Activated CD4-positive, CD25-positive, alpha-beta regulatory T cell treated with anti-CD3 and anti-CD28 coated beads, Interleukin-2, amount 50 U/mL, for 72 hours (primary cell): ENCODE measurements around the gene NGRN.
A peak's percentile ranks its signal among the peaks of the same experiment; 100 is the strongest.

Source experiments
- DNase-seq: peaks from one replicate; pipeline ENCODE4 v3.0.0; 2021

NGRN gene, protein sequence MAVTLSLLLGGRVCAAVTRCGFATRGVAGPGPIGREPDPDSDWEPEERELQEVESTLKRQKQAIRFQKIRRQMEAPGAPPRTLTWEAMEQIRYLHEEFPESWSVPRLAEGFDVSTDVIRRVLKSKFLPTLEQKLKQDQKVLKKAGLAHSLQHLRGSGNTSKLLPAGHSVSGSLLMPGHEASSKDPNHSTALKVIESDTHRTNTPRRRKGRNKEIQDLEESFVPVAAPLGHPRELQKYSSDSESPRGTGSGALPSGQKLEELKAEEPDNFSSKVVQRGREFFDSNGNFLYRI

DNA sequence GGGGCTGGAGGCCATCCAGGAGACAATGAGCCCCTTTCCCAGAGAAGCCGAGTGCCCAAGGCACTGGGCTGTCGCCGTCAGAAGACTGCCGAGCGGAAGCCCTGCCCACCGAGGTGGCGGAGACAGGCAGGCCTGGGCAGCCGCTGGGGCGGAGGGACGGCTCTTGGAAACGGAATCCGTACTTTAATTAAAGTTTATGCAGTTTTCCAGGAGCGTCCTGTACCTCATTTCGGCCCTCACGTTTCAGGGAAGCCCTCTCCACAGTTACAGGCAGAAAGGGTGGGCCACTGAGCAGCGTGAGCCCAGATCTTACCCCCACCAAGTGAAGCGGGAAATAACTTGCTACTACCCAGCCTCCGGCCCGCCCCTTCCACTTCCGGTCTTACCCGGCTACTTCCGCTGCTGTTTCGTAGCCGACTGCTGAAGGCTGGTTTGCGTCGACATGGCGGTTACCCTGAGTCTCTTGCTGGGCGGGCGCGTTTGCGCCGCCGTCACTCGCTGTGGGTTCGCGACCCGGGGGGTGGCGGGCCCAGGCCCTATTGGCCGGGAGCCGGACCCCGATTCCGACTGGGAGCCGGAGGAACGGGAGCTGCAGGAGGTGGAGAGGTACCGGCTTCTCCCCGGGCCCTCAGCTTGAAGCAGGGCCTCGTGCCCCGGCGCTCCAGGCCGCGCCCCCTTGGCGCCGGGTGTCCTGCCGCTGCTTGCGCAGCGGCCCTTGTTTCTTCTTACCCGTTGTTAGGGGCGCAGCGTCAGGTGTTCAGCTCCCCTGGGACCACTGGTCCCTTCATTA is at the start of gene NGRN:
NGRN (plus strand) TSS at position 402 of the 790 bp plus-strand sequence; CDS start at position 443, 41 bp downstream.
- peak; percentile 90 for DNase-seq

DNA sequence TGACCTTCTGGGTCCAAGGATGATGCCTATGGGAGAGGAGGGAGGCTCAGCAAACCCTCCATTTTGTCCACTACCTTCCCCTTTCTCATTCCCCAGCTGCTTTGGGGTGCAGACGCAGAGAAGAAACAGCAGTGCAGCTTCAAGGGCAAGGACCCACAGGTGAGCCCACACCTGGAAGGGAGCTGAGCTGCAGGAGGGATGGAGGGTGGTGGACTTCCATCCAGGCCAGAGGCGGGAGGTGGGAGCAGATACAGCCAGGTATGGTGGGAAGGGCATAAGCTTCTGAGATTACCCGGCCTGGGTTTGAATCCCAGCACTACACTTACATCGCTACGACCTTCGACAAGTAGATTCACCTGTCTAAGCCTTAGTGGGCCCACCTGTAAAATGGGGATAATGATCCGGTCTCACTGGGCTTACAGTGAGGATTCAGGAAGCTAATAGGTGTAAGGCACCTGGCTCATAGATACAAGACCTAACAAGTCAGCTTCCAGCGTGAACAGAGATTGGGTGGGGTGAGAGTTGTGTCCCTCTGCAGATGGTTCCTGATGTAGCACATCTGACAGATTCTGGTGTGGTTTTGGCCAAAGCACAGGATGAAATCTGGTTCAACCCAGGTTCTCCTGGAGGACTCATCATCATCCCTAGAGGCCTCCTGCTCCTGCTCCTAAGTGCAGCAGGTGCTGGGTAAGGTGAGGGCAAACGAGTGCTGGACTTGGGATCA is 47.6 kb upstream of the NGRN start:
- no peak for DNase-seq

DNA sequence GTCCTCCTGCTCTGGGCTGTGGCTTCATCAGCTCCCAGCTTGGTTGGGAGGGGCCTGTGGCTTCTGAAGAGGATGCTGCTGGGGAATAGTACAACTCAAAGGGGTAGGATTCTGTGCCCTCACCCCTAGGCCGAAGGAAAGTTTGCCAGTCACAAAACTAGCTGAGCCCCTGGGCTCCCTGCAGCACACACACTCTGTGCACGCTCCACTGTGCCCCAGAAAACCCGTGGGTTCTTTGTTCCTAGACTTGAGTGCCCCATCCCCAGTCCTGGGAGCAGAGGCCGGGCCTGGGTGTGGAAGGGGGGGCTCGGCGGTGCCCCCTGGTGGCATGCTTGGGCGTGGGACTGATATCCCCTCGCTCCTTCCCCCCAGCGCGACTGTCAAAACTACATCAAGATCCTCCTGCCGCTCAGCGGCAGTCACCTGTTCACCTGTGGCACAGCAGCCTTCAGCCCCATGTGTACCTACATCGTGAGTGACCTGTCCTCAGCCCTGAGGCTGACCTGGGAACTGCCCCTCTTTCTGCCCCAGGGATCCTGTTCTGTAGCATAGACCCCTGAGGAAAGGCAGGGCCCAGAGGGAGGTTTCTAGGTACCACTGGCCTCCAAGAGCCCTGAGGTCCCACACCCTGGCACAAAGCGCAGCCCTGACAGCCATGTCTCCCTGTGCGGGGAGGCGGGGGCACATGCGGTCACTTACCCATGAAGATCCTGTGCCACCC is 45.9 kb upstream of the NGRN start:
- peak; percentile 57 for DNase-seq

DNA sequence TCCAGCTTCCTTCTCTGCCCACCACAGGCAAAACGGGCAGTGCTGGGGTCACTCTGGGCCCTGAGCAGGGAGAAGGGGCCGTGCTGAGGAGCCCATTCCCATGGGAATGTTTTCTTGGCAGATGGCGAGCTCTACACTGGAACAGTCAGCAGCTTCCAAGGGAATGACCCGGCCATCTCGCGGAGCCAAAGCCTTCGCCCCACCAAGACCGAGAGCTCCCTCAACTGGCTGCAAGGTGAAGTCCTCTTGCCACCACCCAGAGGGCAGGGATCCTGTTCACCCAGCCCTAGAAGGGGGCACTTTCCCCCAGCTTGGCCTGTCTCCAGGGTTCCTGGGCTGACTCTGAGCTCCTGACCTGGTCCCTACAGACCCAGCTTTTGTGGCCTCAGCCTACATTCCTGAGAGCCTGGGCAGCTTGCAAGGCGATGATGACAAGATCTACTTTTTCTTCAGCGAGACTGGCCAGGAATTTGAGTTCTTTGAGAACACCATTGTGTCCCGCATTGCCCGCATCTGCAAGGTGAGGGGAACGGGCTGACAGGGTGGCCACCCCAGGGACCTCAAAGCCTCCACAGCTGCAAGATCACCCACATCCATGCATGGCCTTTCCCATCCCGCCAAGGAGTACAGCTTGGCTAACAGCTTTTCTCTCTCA is 44.1 kb upstream of the NGRN start:
- DNase-seq = no peak

DNA sequence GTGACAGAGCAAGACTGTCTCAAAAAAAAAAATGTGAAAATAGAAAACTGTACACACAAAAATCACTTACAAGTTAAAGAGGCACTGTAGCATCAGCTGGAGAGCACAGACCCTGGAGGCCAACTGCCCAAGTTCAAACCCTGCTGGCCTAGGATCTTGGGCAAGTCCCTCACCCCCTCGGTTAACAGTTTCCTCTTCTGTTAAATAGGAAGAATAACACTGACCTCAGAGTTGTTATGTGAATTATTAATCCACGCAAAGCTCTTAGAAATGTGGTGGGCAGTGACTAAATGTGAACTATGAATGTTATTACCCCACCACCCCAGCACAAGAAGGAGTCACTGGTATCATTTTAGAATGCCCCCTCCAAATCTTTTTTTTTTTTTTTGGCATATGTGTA is 42.9 kb upstream of the NGRN start:
- no peak for DNase-seq

DNA sequence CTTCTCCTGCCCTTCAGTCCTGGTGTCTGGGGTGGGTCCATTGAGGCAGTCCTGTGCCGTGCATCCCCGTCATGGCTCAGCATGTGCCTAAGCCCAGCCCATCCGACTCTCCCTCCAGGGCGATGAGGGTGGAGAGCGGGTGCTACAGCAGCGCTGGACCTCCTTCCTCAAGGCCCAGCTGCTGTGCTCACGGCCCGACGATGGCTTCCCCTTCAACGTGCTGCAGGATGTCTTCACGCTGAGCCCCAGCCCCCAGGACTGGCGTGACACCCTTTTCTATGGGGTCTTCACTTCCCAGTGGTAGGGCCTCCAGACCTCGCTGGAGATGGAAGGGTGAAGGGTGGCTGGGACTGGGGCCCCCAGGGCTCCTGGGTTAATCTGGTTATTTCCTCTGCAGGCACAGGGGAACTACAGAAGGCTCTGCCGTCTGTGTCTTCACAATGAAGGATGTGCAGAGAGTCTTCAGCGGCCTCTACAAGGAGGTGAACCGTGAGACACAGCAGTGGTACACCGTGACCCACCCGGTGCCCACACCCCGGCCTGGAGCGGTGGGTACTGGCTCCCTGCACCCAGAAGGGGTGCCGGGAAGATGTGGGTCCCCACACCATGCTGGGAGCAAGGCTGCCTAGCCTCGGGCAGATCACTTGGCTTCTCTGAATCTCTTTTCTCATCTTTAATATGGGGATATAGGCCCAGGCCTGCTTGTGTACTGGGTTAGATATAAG is 41.9 kb upstream of the NGRN start:
- DNase-seq = no peak

DNA sequence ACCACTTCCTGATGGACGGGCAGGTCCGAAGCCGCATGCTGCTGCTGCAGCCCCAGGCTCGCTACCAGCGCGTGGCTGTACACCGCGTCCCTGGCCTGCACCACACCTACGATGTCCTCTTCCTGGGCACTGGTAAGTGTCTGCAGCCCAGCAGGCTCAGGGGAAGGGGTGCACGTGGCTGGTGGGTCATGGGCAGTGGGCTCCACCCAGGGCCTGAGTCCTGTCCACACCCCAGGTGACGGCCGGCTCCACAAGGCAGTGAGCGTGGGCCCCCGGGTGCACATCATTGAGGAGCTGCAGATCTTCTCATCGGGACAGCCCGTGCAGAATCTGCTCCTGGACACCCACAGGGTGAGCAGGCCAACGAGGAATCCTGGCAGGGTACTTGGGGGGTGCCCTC is 40.4 kb upstream of the NGRN start:
- DNase-seq = no peak

DNA sequence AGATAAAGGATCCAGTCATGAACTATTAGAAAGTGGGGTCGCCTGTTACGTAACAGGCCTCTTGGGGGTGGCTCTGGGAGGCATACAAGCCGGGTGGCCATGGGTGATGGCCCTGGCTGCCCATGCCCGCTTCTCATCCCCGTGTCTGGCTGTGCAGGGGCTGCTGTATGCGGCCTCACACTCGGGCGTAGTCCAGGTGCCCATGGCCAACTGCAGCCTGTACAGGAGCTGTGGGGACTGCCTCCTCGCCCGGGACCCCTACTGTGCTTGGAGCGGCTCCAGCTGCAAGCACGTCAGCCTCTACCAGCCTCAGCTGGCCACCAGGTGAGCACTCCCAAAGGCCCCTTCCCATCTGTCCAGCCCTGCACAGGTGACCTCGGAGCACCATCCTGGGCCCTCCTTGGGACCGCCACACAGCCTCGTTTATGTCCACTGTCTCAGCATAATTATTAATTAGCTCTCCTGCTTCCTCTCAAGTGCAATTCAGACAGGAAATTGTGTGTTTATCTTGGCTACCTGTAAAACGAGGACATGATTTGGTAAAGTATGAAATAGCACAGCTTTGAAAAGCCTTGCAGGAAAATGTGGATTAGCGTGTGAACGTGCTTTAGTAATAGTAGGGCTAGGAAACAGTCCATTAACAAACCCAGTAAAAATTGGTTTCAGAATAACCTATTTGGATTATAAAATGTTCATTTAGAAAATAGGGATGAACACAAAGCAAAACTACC is 39.8 kb upstream of the NGRN start:
- DNase-seq = no peak

DNA sequence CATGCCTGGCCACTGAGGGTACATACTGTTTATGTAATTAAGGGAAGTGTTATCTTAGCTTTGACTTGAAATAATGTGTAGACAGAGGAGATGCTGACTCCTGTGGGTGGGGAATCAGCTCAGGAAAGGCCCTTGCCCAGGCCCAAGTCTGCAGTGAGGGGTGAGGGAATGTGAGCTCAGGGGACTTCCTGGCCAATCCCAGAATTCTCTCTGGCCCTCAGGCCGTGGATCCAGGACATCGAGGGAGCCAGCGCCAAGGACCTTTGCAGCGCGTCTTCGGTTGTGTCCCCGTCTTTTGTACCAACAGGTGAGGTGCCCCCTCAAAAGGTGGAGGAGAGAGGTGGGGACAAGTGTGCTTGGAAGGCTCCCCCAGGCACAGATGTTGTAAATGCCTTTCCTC is 38.1 kb upstream of the NGRN start:
- no peak for DNase-seq

DNA sequence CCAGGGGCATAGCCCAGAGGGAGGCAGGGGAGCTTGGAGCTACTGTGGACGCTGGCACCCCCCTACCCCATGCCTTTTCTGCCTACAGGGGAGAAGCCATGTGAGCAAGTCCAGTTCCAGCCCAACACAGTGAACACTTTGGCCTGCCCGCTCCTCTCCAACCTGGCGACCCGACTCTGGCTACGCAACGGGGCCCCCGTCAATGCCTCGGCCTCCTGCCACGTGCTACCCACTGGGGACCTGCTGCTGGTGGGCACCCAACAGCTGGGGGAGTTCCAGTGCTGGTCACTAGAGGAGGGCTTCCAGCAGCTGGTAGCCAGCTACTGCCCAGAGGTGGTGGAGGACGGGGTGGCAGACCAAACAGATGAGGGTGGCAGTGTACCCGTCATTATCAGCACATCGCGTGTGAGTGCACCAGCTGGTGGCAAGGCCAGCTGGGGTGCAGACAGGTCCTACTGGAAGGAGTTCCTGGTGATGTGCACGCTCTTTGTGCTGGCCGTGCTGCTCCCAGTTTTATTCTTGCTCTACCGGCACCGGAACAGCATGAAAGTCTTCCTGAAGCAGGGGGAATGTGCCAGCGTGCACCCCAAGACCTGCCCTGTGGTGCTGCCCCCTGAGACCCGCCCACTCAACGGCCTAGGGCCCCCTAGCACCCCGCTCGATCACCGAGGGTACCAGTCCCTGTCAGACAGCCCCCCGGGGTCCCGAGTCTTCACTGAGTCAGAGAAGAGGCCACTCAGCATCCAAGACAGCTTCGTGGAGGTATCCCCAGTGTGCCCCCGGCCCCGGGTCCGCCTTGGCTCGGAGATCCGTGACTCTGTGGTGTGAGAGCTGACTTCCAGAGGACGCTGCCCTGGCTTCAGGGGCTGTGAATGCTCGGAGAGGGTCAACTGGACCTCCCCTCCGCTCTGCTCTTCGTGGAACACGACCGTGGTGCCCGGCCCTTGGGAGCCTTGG is 37.4 kb upstream of the NGRN start:
- DNase-seq = no peak

DNA sequence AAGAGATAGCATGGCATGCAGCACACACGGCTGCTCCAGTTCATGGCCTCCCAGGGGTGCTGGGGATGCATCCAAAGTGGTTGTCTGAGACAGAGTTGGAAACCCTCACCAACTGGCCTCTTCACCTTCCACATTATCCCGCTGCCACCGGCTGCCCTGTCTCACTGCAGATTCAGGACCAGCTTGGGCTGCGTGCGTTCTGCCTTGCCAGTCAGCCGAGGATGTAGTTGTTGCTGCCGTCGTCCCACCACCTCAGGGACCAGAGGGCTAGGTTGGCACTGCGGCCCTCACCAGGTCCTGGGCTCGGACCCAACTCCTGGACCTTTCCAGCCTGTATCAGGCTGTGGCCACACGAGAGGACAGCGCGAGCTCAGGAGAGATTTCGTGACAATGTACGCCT is 36.5 kb upstream of the NGRN start:
- DNase-seq = no peak

DNA sequence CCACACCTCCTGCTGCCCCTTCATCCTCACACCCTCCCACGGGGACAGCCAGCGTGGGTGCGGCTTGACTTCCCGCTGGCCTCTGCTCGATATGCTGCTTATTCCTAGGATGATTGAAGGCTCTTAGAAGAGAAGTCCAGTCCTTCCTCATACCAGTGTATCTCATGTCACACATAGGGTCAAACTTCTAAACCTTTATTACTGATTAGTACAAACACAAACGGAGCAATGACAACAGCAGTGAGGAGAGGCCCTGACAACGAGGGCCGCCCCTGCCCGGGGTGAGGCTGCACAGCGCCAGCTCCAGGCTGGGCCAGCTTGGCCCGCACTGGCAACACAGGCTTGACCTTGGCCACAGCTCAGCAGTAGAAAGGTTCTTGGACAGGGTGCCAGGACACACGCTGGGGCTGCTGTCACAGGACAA is 35.4 kb upstream of the NGRN start:
- DNase-seq = no peak

DNA sequence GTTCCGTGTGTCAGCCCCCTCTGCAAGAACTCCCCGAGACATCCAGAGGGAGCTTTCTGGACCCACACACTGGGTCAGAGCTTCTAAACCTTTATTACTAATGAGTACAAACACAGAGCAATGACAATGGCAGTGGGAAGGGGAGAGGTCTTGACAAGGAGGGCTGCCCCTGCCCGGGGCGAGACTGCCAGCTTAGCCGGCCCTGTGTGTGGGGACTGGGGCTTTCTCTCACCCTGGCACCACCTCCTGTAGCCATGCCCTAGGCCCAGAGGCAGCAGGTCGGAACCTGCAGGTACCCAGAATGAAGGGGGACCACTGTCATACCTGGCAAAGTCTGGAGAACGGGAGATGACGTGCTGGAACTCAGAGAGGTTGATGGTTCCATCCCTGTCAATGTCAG is 34.9 kb upstream of the NGRN start:
- DNase-seq = no peak

DNA sequence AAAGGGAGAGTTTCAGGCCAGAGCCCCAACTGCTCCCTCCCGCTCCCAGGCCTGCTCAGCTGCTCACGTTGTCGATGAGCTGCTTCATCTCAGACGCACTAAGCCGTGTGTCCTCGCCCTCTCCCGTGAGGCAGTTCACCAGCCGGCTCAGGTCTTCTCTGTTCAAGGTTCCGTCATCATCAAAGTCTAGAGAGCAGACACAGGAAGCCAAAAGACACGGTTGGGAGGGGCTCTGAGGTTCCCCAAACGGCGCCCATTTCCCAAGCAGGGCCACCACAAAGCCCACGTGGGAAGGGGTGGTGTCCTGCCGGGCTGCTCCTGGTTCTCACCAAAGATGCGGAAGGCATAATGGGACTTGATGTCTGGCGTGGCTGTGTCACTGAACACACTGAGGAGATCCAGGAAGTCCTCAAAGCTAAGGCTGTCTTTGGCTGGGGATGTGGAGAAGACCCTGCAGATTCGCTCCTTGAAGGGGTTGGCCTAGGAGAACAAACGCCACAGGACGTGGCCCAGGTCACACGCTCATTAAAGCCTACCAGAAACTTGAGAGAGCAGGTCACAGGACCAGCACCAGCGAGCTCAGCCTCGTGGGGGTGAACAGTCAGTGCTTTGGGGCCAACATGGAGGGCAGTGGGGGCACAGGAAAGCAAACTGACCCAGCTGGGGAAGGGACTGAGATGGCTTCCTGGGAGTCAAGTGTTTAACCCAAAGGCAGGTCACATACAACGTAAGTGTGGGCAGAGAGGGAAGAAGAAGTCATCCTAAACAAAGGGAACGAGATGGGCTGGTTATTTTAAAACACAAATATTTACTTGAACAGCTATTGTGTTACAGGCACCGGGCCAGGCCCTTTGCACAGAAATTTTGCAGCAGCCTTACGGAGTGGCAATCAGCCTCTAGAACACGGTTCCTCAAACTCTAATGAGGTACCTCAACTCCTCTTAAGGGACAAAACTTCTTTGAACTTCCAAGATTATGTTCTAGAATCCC is 34.1 kb upstream of the NGRN start:
- DNase-seq = peak; percentile 60

DNA sequence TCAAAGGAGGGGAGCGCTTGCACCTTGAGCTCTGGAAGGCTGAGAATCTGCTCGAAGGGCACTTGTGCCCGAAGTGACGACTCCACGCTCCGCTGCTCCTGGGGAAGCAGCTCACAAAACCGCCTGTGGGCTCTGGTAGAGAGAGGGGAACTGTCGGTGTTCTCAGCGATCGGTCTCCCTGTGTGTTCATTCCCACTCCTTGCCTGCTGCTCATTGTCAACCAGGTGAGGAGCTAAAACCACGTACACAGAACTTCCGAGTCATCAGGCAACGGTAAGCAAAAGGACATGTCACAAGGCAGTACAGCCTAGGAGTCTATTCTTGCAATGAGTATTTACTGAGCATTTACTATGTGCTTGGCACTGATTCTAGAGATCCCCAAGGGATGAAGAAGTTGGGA is 33.3 kb upstream of the NGRN start:
- no peak for DNase-seq

DNA sequence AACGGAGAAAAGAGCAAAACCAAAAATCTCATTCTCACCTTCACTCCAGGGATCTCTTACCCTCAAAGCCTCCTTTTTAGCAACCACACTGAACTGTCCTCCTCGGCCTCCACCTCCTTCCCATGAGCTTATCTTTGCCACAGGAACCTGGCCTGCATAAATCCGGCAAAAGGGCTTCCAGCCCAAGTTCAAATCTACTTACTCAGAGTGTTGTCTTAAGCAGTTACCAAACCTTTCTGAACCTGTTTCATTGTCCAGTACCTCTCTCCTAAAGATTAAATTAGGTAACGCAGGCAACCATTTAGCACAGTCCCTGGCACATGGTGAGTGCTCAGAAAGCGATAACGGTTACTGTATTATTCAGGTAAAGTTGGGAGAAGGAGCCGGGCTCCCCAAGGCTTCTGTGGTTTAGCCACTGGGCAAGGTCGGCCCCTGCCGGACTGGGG is 32.5 kb upstream of the NGRN start:
- DNase-seq = no peak

DNA sequence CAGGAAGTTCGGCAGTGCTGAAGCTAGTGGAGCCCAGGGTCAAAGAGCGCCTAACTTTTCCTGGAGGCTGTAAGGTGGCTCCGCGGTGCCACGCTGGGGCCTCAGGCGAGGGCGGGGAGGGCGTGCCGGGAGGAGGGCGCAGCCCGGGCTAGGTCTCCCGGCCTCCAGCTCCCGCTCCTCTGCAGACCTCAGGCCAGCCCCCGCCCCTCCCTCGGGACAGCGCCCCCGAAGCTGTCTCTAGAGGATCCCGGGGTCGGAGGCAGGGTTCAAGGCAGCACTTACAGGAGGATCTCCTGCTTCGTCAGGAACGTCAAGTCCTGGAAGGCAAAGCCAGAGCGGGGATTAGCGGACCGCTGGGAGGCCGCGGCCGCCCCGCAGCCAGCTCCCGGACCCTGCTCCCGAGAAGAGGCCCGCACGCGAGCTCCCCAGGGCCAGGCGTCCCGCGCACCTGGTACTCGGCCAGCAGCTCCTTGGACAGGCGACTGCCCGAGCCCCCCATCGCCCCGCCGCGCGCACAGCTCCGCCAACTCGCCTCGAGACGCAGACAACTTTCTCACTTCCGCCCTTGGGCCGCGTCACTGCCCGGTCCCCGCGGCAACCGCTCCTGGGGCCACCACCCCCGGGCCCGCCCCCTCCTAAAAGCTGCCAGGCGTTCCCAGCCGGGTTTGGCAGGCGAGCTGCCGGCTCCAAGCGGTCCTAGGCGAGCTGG is 31.9 kb upstream of the NGRN start, which contains the start of gene CIB1:
CIB1 (minus strand) TSS at position 555 of the 709 bp plus-strand sequence; CDS start at position 499, 56 bp downstream.
- peak; percentile 97 for DNase-seq
